AG04449 (cell line): ENCODE data around the gene SLC1A5.

Experiments used
- CTCF ChIA-PET: fragments of 350-600 bp; formaldehyde crosslinking; extraction: SDS; loops from one replicate; lab custom pipeline; 2021; ENCODE audit warnings: antibody characterized with exemption; lab: Yijun Ruan, JAX
- POLR2A ChIA-PET: fragments of 400-600, 350-600 bp; formaldehyde crosslinking; extraction: SDS; loops from one replicate; lab custom pipeline; 2020; ENCODE audit warnings: antibody characterized with exemption, inconsistent platforms; lab: Yijun Ruan, JAX
- DNase-seq: peaks from one replicate; pipeline ENCODE4 v3.0.0-alpha.2; 2010; ENCODE audit warnings: low read depth, low spot score
- H3K4me3 ChIP-seq: 2 replicates; pipeline ENCODE4 v1.5.1; 2011; ENCODE audit warnings: low read depth, mild to moderate bottlenecking, control low read depth, low read length
- CTCF ChIP-seq: IDR thresholded peaks from one replicate; pipeline ENCODE4 v1.5.1; 2011; ENCODE audit warnings: mild to moderate bottlenecking, moderate library complexity, low read length, control low read depth, inconsistent platforms; ENCODE audit not compliant: insufficient read depth; ENCODE audit errors: missing control alignments

SLC1A5 gene

GRCh38 chr19:46728693-46729339, 59.6 kb downstream of the SLC1A5 start:
- ChIA-PET CTCF (interaction anchor here (0.8 to 6.0 kb wide), 29 partner anchors 9 to 335 kb away, joined by 3 to 138 read pairs (median 6); partner anchors contain the start of genes FKRP and PRKD2), POLR2A (interaction anchor here (1.3 kb wide), 1 partner anchor 128 kb away, joined by 3 read pairs; the partner anchor contains the start of gene CALM3)
- DNase-seq, result no peak
- TF ChIP-seq CTCF, result peak; percentile 90
- H3K4me3 ChIP-seq, result no peak overlapping the region

DNA sequence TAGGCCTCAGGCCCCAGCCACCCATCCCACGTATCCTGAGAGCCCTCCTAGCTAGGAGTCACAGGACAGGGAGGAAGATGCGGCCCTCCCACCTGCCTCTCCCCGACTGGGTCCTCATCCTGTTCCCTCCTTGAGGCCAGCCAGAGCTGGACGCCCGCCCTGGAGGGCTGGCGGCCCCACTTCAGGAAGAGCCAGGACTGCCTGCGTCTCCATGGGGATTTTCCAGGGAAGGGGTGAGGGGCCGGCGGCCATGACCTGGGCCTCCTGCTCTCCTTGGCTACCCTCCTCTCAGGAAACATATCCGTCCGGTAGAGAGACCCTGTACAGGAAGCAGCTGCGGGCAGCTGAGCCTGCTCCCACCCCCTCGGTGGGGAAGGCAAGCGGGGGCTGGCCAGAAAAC, 60.2 kb downstream of the SLC1A5 start:
- no peak overlapping the region for H3K4me3 ChIP-seq
- ChIA-PET POLR2A (no interaction called here), CTCF (interaction anchor here (0.8 to 6.0 kb wide), 27 partner anchors 9 to 336 kb away, joined by 3 to 138 read pairs (median 6); partner anchors contain the start of genes FKRP and PRKD2)
- no peak for DNase-seq
- TF ChIP-seq CTCF, result no peak

DNA sequence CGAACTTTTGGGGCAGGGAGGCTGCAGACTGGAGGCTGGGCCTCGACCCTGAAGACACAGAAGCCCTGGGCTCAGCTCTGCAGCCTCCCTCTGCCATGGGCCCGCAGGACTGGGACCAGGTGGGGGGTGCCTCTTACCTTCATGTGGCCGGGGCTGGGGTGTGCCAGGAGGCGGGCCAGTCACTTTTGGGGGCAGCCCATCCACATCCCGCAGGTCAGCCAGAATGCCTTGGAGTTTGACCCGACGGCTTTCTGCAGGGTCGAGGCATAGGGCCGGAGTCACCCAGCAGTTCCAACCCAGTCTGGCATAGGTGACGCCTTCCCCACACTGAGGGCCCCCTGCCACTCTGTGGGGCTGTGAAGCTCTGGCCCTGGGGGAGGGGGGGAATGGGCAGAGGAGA, 60.6 kb downstream of the SLC1A5 start:
- ChIA-PET CTCF (interaction anchor here (1.0 to 6.0 kb wide), 19 partner anchors 8 to 202 kb away, joined by 3 to 138 read pairs (median 8); partner anchors contain the start of genes FKRP and PRKD2), POLR2A (no interaction called here)
- TF ChIP-seq CTCF, result no peak
- DNase-seq, result no peak
- H3K4me3 ChIP-seq, result no peak overlapping the region

DNA sequence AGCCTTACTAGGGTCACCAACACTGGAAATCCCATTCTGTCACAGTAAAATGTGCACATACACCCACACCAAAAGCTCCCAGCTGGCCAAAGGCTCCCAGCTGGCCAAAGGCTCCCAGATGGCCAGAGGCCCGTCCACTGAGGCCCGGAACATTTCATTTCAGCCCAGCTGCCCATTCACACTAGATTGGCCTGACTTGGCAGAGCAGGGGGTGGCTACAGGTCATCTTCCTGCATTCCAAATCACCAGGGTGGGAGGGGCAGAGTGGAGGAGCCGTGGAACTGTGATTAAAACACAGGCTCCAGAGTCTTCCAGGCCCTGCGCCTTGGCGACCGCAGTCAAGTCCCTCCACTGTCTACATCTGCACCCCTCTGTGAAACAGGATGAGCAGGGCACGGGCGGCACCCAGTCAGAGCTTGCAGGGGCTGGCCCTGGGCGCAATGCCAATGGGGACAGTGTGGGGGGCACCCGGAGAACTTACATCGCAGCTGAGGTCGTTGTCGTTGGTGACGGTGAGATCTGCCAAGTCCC, 61.4 kb downstream of the SLC1A5 start:
- POLR2A ChIA-PET, result no interaction called here
- H3K4me3 ChIP-seq, result no peak overlapping the region
- no peak for TF ChIP-seq CTCF
- CTCF ChIA-PET, result interaction anchor here (1.0 to 6.0 kb wide), 4 partner anchors 14 to 113 kb away, joined by 3 to 138 read pairs (median 29); partner anchors contain the start of gene FKRP
- no peak for DNase-seq

- no peak overlapping the region for H3K4me3 ChIP-seq
- POLR2A ChIA-PET, result no interaction called here
Measured at GRCh38 chr19:46726551-46726950, 61.8 kb downstream of the SLC1A5 start.

More at GRCh38 chr19:46726551-46726950, 61.8 kb downstream of the SLC1A5 start:
- CTCF ChIA-PET, result interaction anchor here (1.0 to 6.0 kb wide), 3 partner anchors 15 to 113 kb away, joined by 3 to 138 read pairs (median 54); partner anchors contain the start of gene FKRP
- TF ChIP-seq CTCF, result no peak
- no peak for DNase-seq
